Measurements from ENCODE around the gene ARL4C. TPM values are rescaled to one million over a fixed set of nuclear protein-coding genes. Genes with fewer than 3 reads are reported as not detected.

ARL4C gene
- total and polyA plus RNA-seq, 9 donors = 1.8 to 12.7 (median 4.3) TPM

GRCh38 chr2:234478121-234478858, 18.6 kb downstream of the ARL4C start:
- no peaks in the 10 kb centered on the region for H3K4me1 ChIP-seq (ENCODE audit: control insufficient read depth, insufficient read depth, low read length)
- H3K27me3 ChIP-seq (ENCODE audit: control insufficient read depth, insufficient read depth, low read length) = no peaks in the 10 kb centered on the region
- no peak overlapping the region for H3K27ac ChIP-seq (ENCODE audit: low read length)
- H3K9me3 ChIP-seq (replicated peaks; ENCODE audit: control insufficient read depth, low read depth, low read length) = no peaks in the 10 kb centered on the region
- H3K36me3 ChIP-seq (ENCODE audit: control insufficient read depth, insufficient read depth, low read length) = no peaks in the 10 kb centered on the region
- no peak for DNase-seq
- H3K4me3 ChIP-seq (ENCODE audit: low read length) = no peak overlapping the region
- WGBS (ENCODE audit: insufficient coverage) = 76% methylated on average over 2 of the region's 4 CpGs

GRCh38 chr2:234476766-234477165, 20.1 kb downstream of the ARL4C start:
- WGBS (ENCODE audit: insufficient coverage) = 75% methylated on average over 2 of the region's 7 CpGs
- no peak overlapping the region for H3K4me3 ChIP-seq (ENCODE audit: low read length)
- no peaks in the 10 kb centered on the region for H3K27me3 ChIP-seq (ENCODE audit: control insufficient read depth, insufficient read depth, low read length)
- no peak for DNase-seq
- no peaks in the 10 kb centered on the region for H3K36me3 ChIP-seq (ENCODE audit: control insufficient read depth, insufficient read depth, low read length)
- no peaks in the 10 kb centered on the region for H3K4me1 ChIP-seq (ENCODE audit: control insufficient read depth, insufficient read depth, low read length)
- no peak overlapping the region for H3K27ac ChIP-seq (ENCODE audit: low read length)
- H3K9me3 ChIP-seq (replicated peaks; ENCODE audit: control insufficient read depth, low read depth, low read length) = no peaks in the 10 kb centered on the region

- Histone ChIP-seq H3K4me1 (ENCODE audit: control insufficient read depth, insufficient read depth, low read length) (no peaks in the 10 kb centered on the region), H3K27me3 (ENCODE audit: control insufficient read depth, insufficient read depth, low read length) (no peaks in the 10 kb centered on the region), H3K27ac (ENCODE audit: low read length) (no peak overlapping the region), H3K36me3 (ENCODE audit: control insufficient read depth, insufficient read depth, low read length) (no peaks in the 10 kb centered on the region), H3K9me3 (replicated peaks; ENCODE audit: control insufficient read depth, low read depth, low read length) (no peaks in the 10 kb centered on the region), H3K4me3 (ENCODE audit: low read length) (no peak overlapping the region)
- WGBS (ENCODE audit: insufficient coverage) = no CpG with 5 or more reads among the region's 3 CpGs
- no peak for DNase-seq
These were observed 22.2 kb downstream of the ARL4C start for GRCh38 chr2:234474654-234475053.

- Histone ChIP-seq H3K9me3 (replicated peaks; ENCODE audit: control insufficient read depth, low read depth, low read length) (no peaks in the 10 kb centered on the region), H3K36me3 (ENCODE audit: control insufficient read depth, insufficient read depth, low read length) (no peaks in the 10 kb centered on the region), H3K4me1 (ENCODE audit: control insufficient read depth, insufficient read depth, low read length) (no peaks in the 10 kb centered on the region), H3K27me3 (ENCODE audit: control insufficient read depth, insufficient read depth, low read length) (peaks cover 2% of the 10 kb centered on the region), H3K27ac (ENCODE audit: low read length) (no peak overlapping the region), H3K4me3 (ENCODE audit: low read length) (no peak overlapping the region)
- DNase-seq = no peak
These were observed 24.7 kb downstream of the ARL4C start for GRCh38 chr2:234472155-234472554.

- no peak for DNase-seq
- no peak overlapping the region for H3K4me3 ChIP-seq (ENCODE audit: low read length)
- no peaks in the 10 kb centered on the region for H3K9me3 ChIP-seq (replicated peaks; ENCODE audit: control insufficient read depth, low read depth, low read length)
- WGBS (ENCODE audit: insufficient coverage) = 92% methylated on average over 2 of the region's 4 CpGs
- peaks cover 6% of the 10 kb centered on the region for H3K27me3 ChIP-seq (ENCODE audit: control insufficient read depth, insufficient read depth, low read length)
- no peak overlapping the region for H3K27ac ChIP-seq (ENCODE audit: low read length)
- H3K4me1 ChIP-seq (ENCODE audit: control insufficient read depth, insufficient read depth, low read length) = no peaks in the 10 kb centered on the region
- no peaks in the 10 kb centered on the region for H3K36me3 ChIP-seq (ENCODE audit: control insufficient read depth, insufficient read depth, low read length)
These were observed 26.9 kb downstream of the ARL4C start for GRCh38 chr2:234469972-234470371.

GRCh38 chr2:234469251-234469845, 27.5 kb downstream of the ARL4C start:
- WGBS (ENCODE audit: insufficient coverage) = 80% methylated on average over 1 of the region's 7 CpGs
- no peak overlapping the region for H3K27ac ChIP-seq (ENCODE audit: low read length)

GRCh38 chr2:234468503-234468902, 28.4 kb downstream of the ARL4C start:
- 68% methylated on average over 5 of the region's 5 CpGs for WGBS (ENCODE audit: insufficient coverage)
- peaks cover 6% of the 10 kb centered on the region for H3K27me3 ChIP-seq (ENCODE audit: control insufficient read depth, insufficient read depth, low read length)
- H3K4me3 ChIP-seq (ENCODE audit: low read length) = no peak overlapping the region
- H3K27ac ChIP-seq (ENCODE audit: low read length) = no peak overlapping the region
- no peaks in the 10 kb centered on the region for H3K36me3 ChIP-seq (ENCODE audit: control insufficient read depth, insufficient read depth, low read length)
- peak; percentile 12 for DNase-seq
- no peaks in the 10 kb centered on the region for H3K9me3 ChIP-seq (replicated peaks; ENCODE audit: control insufficient read depth, low read depth, low read length)
- H3K4me1 ChIP-seq (ENCODE audit: control insufficient read depth, insufficient read depth, low read length) = no peaks in the 10 kb centered on the region

More at GRCh38 chr2:234469251-234469845, 27.5 kb downstream of the ARL4C start:
- DNase-seq = no peak
- Histone ChIP-seq H3K4me3 (ENCODE audit: low read length) (no peak overlapping the region), H3K36me3 (ENCODE audit: control insufficient read depth, insufficient read depth, low read length) (no peaks in the 10 kb centered on the region), H3K9me3 (replicated peaks; ENCODE audit: control insufficient read depth, low read depth, low read length) (no peaks in the 10 kb centered on the region), H3K27me3 (ENCODE audit: control insufficient read depth, insufficient read depth, low read length) (peaks cover 6% of the 10 kb centered on the region), H3K4me1 (ENCODE audit: control insufficient read depth, insufficient read depth, low read length) (no peaks in the 10 kb centered on the region)

GRCh38 chr2:234467289-234467688, 29.6 kb downstream of the ARL4C start:
- WGBS (ENCODE audit: insufficient coverage) = 71% methylated on average over 1 of the region's 4 CpGs
- DNase-seq = no peak
- H3K4me3 ChIP-seq (ENCODE audit: low read length) = no peak overlapping the region

GRCh38 chr2:234464291-234464645, 32.6 kb downstream of the ARL4C start:
- H3K9me3 ChIP-seq (replicated peaks; ENCODE audit: control insufficient read depth, low read depth, low read length) = no peaks in the 10 kb centered on the region
- no peak for DNase-seq
- no peak overlapping the region for H3K27ac ChIP-seq (ENCODE audit: low read length)
- peaks cover 8% of the 10 kb centered on the region for H3K27me3 ChIP-seq (ENCODE audit: control insufficient read depth, insufficient read depth, low read length)
- no peaks in the 10 kb centered on the region for H3K36me3 ChIP-seq (ENCODE audit: control insufficient read depth, insufficient read depth, low read length)
- H3K4me3 ChIP-seq (ENCODE audit: low read length) = no peak overlapping the region
- H3K4me1 ChIP-seq (ENCODE audit: control insufficient read depth, insufficient read depth, low read length) = no peaks in the 10 kb centered on the region
- 100% methylated on average over 1 of the region's 9 CpGs for WGBS (ENCODE audit: insufficient coverage)

More at GRCh38 chr2:234467289-234467688, 29.6 kb downstream of the ARL4C start:
- Histone ChIP-seq H3K36me3 (ENCODE audit: control insufficient read depth, insufficient read depth, low read length) (no peaks in the 10 kb centered on the region), H3K4me1 (ENCODE audit: control insufficient read depth, insufficient read depth, low read length) (no peaks in the 10 kb centered on the region), H3K27me3 (ENCODE audit: control insufficient read depth, insufficient read depth, low read length) (peaks cover 6% of the 10 kb centered on the region), H3K9me3 (replicated peaks; ENCODE audit: control insufficient read depth, low read depth, low read length) (no peaks in the 10 kb centered on the region), H3K27ac (ENCODE audit: low read length) (no peak overlapping the region)

GRCh38 chr2:234463626-234464290, 33.1 kb downstream of the ARL4C start:
- no peaks in the 10 kb centered on the region for H3K9me3 ChIP-seq (replicated peaks; ENCODE audit: control insufficient read depth, low read depth, low read length)
- 84% methylated on average over 11 of the region's 17 CpGs for WGBS (ENCODE audit: insufficient coverage)
- H3K4me3 ChIP-seq (ENCODE audit: low read length) = no peak overlapping the region
- H3K36me3 ChIP-seq (ENCODE audit: control insufficient read depth, insufficient read depth, low read length) = no peaks in the 10 kb centered on the region
- H3K27me3 ChIP-seq (ENCODE audit: control insufficient read depth, insufficient read depth, low read length) = peaks cover 8% of the 10 kb centered on the region
- H3K4me1 ChIP-seq (ENCODE audit: control insufficient read depth, insufficient read depth, low read length) = no peaks in the 10 kb centered on the region
- no peak for DNase-seq
- no peak overlapping the region for H3K27ac ChIP-seq (ENCODE audit: low read length)
